Astrocyte of the spinal cord (primary cell): Measurements from ENCODE around the gene CTBP1.

Experiments
- DNase-seq: peaks from one replicate; pipeline ENCODE4 v3.0.0; 2011; ENCODE audit warnings: low read depth, low spot score
- H3K4me3 ChIP-seq: 2 replicates; pipeline ENCODE4 v1.5.1; 2011; ENCODE audit warnings: low read depth, mild to moderate bottlenecking, low read length, moderate library complexity
- CTCF ChIP-seq: IDR thresholded peaks from 2 replicates; pipeline ENCODE4 v1.5.1; 2012; ENCODE audit warnings: low read depth, mild to moderate bottlenecking, low read length, inconsistent platforms
- in situ Hi-C: cut with HindIII; loops from 2 replicates; pipeline ENCODE4 v1.10.0; 2017; ENCODE audit warnings: low sequenced_read_pairs

CTBP1 gene

DNA sequence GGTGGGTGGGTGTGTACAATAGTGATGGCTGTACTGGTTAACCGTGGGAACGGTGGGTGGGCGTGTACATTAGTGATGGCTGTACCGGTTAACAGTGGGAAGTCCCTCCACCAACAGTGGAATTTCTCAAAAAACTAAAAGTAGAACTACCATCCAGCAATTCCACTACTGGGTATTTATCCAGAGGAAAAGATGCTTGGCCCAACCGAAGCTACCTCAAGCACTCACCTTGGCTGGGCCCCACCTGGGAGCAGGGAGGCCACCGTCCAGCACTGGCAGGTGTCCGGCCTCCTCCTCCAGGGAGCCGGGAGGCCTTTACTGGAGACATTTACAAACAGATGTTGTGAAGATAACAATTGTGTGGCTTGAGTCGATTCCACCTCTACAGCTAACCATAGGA, 34.8 kb upstream of the CTBP1 start:
- no peak overlapping the region for H3K4me3 ChIP-seq
- TF ChIP-seq CTCF, result no peak
- in situ Hi-C loops, result no loop called here
- no peak for DNase-seq

- H3K4me3 ChIP-seq, result no peak overlapping the region
- in situ Hi-C loops, result no loop called here
- no peak for DNase-seq
- no peak for TF ChIP-seq CTCF
These were observed 30.3 kb upstream of the CTBP1 start for GRCh38 chr4:1279253-1279652.

DNA sequence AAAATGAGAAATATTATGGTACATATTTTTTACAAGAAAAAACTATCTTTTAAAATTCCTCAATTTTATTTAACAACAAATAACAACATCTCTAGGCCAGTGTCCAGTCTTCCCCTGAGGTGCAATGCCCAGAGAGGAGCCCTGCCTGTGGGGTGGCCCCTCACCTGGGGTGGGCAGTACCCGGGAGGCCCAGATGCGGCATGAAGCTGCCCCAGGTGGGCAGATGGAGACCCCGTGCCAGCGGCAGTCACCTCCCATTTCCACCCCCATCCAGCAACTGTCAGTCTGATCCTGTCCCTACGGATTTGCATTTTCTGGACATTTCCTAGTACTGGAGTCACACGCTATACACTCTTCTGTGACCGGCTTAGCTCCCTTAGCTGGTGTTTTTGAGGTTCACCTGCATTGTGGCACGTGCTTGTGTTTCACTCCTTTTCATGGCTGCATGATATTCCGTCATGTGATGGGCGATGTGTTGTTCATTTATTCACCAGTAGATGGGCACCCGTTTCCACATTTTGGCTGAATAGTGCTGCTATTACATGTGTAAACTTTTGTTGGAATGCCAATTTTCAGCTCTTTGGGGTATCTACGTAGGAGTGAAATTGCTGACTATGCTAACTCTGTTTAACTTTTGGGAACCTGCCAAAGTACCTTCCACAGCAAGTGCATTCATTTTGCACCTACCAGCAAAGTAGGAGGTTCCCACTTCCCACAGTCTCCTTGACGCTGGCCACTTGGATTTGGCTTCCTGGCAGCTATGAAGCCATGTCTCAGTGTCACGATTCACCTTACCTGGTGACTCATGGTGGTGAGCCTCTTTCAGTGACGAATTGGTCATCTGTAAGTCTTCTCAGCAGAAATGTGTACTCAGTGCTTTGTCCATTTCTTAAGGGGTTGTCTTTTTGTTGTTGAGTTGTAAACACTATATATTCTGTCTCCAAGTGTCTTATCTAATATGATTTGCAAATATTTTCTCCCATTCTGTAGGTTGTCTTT, 29.0 kb upstream of the CTBP1 start:
- in situ Hi-C loops, result no loop called here
- TF ChIP-seq CTCF, result no peak
- no peak for DNase-seq
- no peak overlapping the region for H3K4me3 ChIP-seq

DNA sequence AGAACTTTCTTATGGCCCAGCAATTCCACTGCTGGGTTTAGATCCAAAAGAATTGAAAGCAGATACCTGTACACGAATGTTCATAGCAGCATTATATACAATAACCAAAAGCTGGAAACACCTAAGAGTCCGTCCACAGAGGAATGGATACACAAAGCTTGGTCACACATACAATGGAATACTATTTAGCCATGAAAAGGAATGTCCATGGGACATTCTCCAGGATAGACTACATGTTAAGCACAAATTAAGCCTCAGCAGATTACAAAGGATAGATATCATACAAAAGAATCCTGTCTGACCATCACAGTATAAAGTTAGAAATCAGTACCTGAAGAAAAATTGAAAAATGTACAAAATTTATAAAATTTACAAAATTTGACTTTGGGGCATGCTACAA, 28.1 kb upstream of the CTBP1 start:
- no peak for DNase-seq
- in situ Hi-C loops, result no loop called here
- TF ChIP-seq CTCF, result no peak
- H3K4me3 ChIP-seq, result no peak overlapping the region

DNA sequence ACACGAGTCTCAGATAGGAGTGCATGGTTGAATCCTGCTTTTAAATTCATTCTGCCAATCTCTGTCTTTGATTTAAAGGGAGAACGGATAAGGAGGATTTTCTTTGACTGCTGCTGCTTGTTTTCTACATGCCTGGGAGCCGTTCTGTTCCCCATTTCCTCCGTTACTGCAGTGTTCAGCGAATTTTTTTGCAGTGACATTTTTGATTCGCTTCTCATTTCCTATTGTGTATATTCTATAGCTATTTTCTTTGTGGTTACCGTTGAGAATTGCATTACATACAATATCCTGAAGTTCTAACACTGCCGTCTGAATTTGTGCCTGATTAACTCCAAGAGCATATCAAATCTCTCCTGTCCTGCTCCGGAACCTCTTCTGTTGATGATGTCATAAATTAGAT, 25.9 kb upstream of the CTBP1 start:
- DNase-seq, result no peak
- TF ChIP-seq CTCF, result no peak
- in situ Hi-C loops, result no loop called here
- no peak overlapping the region for H3K4me3 ChIP-seq

- in situ Hi-C loops, result no loop called here
- DNase-seq, result no peak
- no peak for TF ChIP-seq CTCF
- H3K4me3 ChIP-seq, result no peak overlapping the region
These were observed 22.8 kb upstream of the CTBP1 start for GRCh38 chr4:1271686-1272085.
